ENCODE measurements around the gene PRPF6. TPM values are rescaled to one million over a fixed set of nuclear protein-coding genes. Genes with fewer than 3 reads are reported as not detected.

Gene PRPF6
- total and polyA plus RNA-seq, 2 of the 13 experiments (the other 11 are each of a cell fraction or from before 2014, with no cell fraction given): 63.7 to 101 TPM

- TF ChIP-seq KIAA2018 (CRISPR knock-in tag; IDR thresholded peaks at IDR 0.05; ENCODE audit: borderline replicate concordance): 0 out of 2 replicates have a peak, but pooled peaks have one; percentile 53
- TF ChIP-seq ATF5 (CRISPR knock-in tag; IDR thresholded peaks at IDR 0.05; ENCODE audit: low read depth): peak; percentile 75; the same call in 1 of the 2 replicates
- no peak for TF ChIP-seq HOXA5 (CRISPR knock-in tag; IDR thresholded peaks at IDR 0.05)
- 0 out of 2 replicates have a peak, but pooled peaks have one; percentile 92 for TF ChIP-seq ZBTB46 (CRISPR knock-in tag; IDR thresholded peaks at IDR 0.05; ENCODE audit: borderline replicate concordance)
- TF ChIP-seq CEBPB (IDR thresholded peaks at IDR 0.05; ENCODE audit: borderline replicate concordance, low read depth, low read length): no peak
- TF ChIP-seq ZMYM3 (CRISPR knock-in tag; IDR thresholded peaks at IDR 0.05): no peak
- TF ChIP-seq ZNF142 (CRISPR knock-in tag; IDR thresholded peaks at IDR 0.05): peak; percentile 39
- TF ChIP-seq ZSCAN21 (CRISPR knock-in tag; IDR thresholded peaks at IDR 0.05; ENCODE audit: borderline replicate concordance): 0 out of 2 replicates have a peak, but pooled peaks have one; percentile 10
- no peak for TF ChIP-seq RXRB (CRISPR knock-in tag; IDR thresholded peaks at IDR 0.05; ENCODE audit: borderline replicate concordance)
- TF ChIP-seq ZNF816 (CRISPR knock-in tag; IDR thresholded peaks at IDR 0.05; ENCODE audit: borderline replicate concordance): 0 out of 2 replicates have a peak, but pooled peaks have one; percentile 57
- TF ChIP-seq ZSCAN9 (CRISPR knock-in tag; IDR thresholded peaks at IDR 0.05; ENCODE audit: borderline replicate concordance): no peak
Observed at GRCh38 chr20:64064145-64064698, 83.3 kb downstream of the PRPF6 start (continued).

All from HepG2 (cell line).